ENCODE data around the gene MYO16.

DNA sequence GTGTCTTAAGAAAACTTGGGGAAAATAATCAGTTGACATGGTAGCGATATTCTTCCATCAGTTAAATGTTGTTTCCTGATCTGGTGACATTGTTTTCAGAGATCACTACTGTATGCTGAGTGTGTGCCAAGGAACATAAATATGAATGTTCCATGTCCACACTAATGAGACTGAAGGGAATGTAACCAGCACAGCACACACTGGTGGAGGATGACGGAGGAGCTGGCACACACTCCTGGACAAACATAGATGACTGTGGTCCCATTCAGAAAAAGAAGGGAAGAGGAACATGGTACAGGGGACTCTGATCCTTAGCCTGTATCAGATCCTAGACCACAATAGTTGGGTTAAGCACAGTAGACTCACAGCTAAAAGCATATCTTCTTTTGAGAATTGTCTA, 574.8 kb downstream of the MYO16 start:
- no peak for TF ChIP-seq EZH2 (IDR thresholded peaks at IDR 0.05; ENCODE audit: low read length, missing control alignments)
- TF ChIP-seq, protein P1, sequence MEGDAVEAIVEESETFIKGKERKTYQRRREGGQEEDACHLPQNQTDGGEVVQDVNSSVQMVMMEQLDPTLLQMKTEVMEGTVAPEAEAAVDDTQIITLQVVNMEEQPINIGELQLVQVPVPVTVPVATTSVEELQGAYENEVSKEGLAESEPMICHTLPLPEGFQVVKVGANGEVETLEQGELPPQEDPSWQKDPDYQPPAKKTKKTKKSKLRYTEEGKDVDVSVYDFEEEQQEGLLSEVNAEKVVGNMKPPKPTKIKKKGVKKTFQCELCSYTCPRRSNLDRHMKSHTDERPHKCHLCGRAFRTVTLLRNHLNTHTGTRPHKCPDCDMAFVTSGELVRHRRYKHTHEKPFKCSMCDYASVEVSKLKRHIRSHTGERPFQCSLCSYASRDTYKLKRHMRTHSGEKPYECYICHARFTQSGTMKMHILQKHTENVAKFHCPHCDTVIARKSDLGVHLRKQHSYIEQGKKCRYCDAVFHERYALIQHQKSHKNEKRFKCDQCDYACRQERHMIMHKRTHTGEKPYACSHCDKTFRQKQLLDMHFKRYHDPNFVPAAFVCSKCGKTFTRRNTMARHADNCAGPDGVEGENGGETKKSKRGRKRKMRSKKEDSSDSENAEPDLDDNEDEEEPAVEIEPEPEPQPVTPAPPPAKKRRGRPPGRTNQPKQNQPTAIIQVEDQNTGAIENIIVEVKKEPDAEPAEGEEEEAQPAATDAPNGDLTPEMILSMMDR (conservative IDR thresholded peaks at IDR 0.05 in 1 of 2, IDR thresholded peaks at IDR 0.05 in 1 of 2; ENCODE audit: low read depth in 1 of 2, low read length in 2 of 2): no peak
